GM23248 (cell line): ENCODE results near the gene CADPS2. TPM values are rescaled to one million over a fixed set of nuclear protein-coding genes. Genes with fewer than 3 reads are reported as not detected.

Experiments
- DNase-seq: peaks from one replicate; pipeline ENCODE4 v3.0.0-alpha.2; 2015
- H2AFZ ChIP-seq: fragments of 200-600 bp; sonication (generic); 2 replicates; pipeline ENCODE4 v1.6.1; 2016; ENCODE audit warnings: antibody characterized with exemption
- H3F3A ChIP-seq: fragments of 200-600 bp; sonication (generic); 2 replicates; pipeline ENCODE4 v1.6.1; 2016; ENCODE audit warnings: mild to moderate bottlenecking, antibody characterized with exemption, mixed run types; ENCODE audit not compliant: insufficient read depth
- H3K27ac ChIP-seq: fragments of 200-600 bp; sonication (generic); 2 replicates; pipeline ENCODE4 v1.5.1; 2016; ENCODE audit warnings: mild to moderate bottlenecking
- H3K27me3 ChIP-seq: fragments of 200-600 bp; sonication (generic); replicated peaks from 2 replicates; pipeline ENCODE4 v1.6.1; 2016; ENCODE audit warnings: mild to moderate bottlenecking; ENCODE audit not compliant: insufficient read depth
- H3K36me3 ChIP-seq: fragments of 200-600 bp; sonication (generic); 2 replicates; pipeline ENCODE4 v1.6.1; 2016; ENCODE audit warnings: low read depth, mild to moderate bottlenecking
- H3K4me1 ChIP-seq: fragments of 200-600 bp; sonication (generic); 2 replicates; pipeline ENCODE4 v1.6.1; 2016; ENCODE audit warnings: mild to moderate bottlenecking; ENCODE audit not compliant: insufficient read depth
- H3K4me2 ChIP-seq: fragments of 200-600 bp; sonication (generic); one replicate; pipeline ENCODE4 v1.6.1; 2016; ENCODE audit warnings: mild to moderate bottlenecking; ENCODE audit not compliant: unreplicated experiment
- H3K4me3 ChIP-seq: fragments of 200-600 bp; sonication (generic); 2 replicates; pipeline ENCODE4 v1.5.1; 2016; ENCODE audit warnings: mild to moderate bottlenecking
- H3K79me2 ChIP-seq: fragments of 200-600 bp; sonication (generic); 2 replicates; pipeline ENCODE4 v1.6.1; 2016; ENCODE audit warnings: mild to moderate bottlenecking; ENCODE audit not compliant: insufficient read depth
- H3K9ac ChIP-seq: fragments of 200-600 bp; sonication (generic); 2 replicates; pipeline ENCODE4 v1.6.1; 2016; ENCODE audit warnings: mild to moderate bottlenecking
- H3K9me2 ChIP-seq: fragments of 200-600 bp; sonication (generic); 2 replicates; pipeline ENCODE4 v1.6.1; 2016; ENCODE audit warnings: mixed run types, mild to moderate bottlenecking, moderate library complexity; ENCODE audit not compliant: insufficient read depth
- H3K9me3 ChIP-seq: fragments of 200-600 bp; sonication (generic); one replicate; pipeline ENCODE4 v1.6.1; 2017; ENCODE audit warnings: low read depth
- H4K20me1 ChIP-seq: fragments of 200-600 bp; sonication (generic); 2 replicates; pipeline ENCODE4 v1.6.0; 2016; ENCODE audit not compliant: insufficient read depth
- EZH2 ChIP-seq: fragments of 200-600 bp; sonication (generic); IDR thresholded peaks from 2 replicates; pipeline ENCODE4 v1.6.1; 2018; ENCODE audit warnings: antibody characterized with exemption, mild to moderate bottlenecking; ENCODE audit not compliant: insufficient read depth, poor library complexity, severe bottlenecking
- EZH2phosphoT487 ChIP-seq: fragments of 200-600 bp; sonication (generic); IDR thresholded peaks from 2 replicates; pipeline ENCODE4 v1.6.1; 2018; ENCODE audit warnings: antibody characterized with exemption, moderate library complexity, mild to moderate bottlenecking, low read depth; ENCODE audit not compliant: insufficient read depth
- WGBS, 2 experiments: methylation state at CpG; one replicate each; pipeline ENCODE4 v1.1.6; 2015 to 2017; ENCODE audit warnings: low lambda C conversion rate in 2 of 2, low coverage in 1 of 2; ENCODE audit errors: missing lambda C conversion rate in 2 of 2; 5-methylcytosine and 5-hydroxymethylcytosine counted together
- in situ Hi-C: fragments of 300-500 bp; cut with MboI; formaldehyde crosslinking; loops from 2 replicates; pipeline ENCODE4 v1.15.0; 2020
- polyA plus RNA-seq: library from polyadenylated mRNA; unstranded; fragments of >200 nt; fragmentation: Nextera tagmentation; extraction: Ambion mirVana; gene quantifications from 2 replicates; pipeline ENCODE4 v1.2.1, GENCODE V29; 2016
- total RNA-seq: library from RNA; depleted of rRNA; stranded (reverse); fragments of >200 nt; shearing (Covaris generic); gene quantifications from 2 replicates; pipeline ENCODE4 v1.2.3, GENCODE V29; 2014

The CADPS2 gene
- total and polyA plus RNA-seq, 2 experiments from 2014 or later: 0.06 to 0.43 TPM

- no peak for DNase-seq
- WGBS, 2 experiments: 43 to 46% methylated on average over 6 of the region's 6 CpGs
- Histone ChIP-seq H3K4me2 (no peak overlapping the region), H3K36me3 (no peaks in the 10 kb centered on the region), H3K27me3 (no peaks in the 10 kb centered on the region), H3K79me2 (no peaks in the 10 kb centered on the region), H3K9me3 (no peaks in the 10 kb centered on the region), H3K27ac (no peak overlapping the region), H3K4me1 (no peaks in the 10 kb centered on the region), H2AFZ (no peak overlapping the region), H3K9ac (no peak overlapping the region), H3K4me3 (no peak overlapping the region), H3K9me2 (no peaks in the 10 kb centered on the region), H4K20me1 (no peaks in the 10 kb centered on the region), H3F3A (no peaks in the 10 kb centered on the region)
- TF ChIP-seq EZH2phosphoT487 (no peak), EZH2 (no peak)
- in situ Hi-C loops: no loop called here
These were observed 168.7 kb downstream of the CADPS2 start for GRCh38 chr7:122717356-122718089.

GRCh38 chr7:122715183-122715582, 171.1 kb downstream of the CADPS2 start:
- no peak overlapping the region for H3K9ac ChIP-seq
- no peaks in the 10 kb centered on the region for H3K9me2 ChIP-seq
- H3K4me3 ChIP-seq: no peak overlapping the region
- 23 to 31% methylated on average over 3 of the region's 3 CpGs for WGBS, 2 experiments
- TF ChIP-seq EZH2 (no peak), EZH2phosphoT487 (no peak)
- no peak for DNase-seq
- H2AFZ ChIP-seq: no peak overlapping the region
- H3K27ac ChIP-seq: no peak overlapping the region
- no peaks in the 10 kb centered on the region for H3K27me3 ChIP-seq
- no peaks in the 10 kb centered on the region for H3F3A ChIP-seq
- H3K9me3 ChIP-seq: no peaks in the 10 kb centered on the region
- no peaks in the 10 kb centered on the region for H4K20me1 ChIP-seq
- no peaks in the 10 kb centered on the region for H3K79me2 ChIP-seq
- in situ Hi-C loops: no loop called here
- H3K4me1 ChIP-seq: no peaks in the 10 kb centered on the region
- H3K36me3 ChIP-seq: no peaks in the 10 kb centered on the region
- no peak overlapping the region for H3K4me2 ChIP-seq

- no peak for DNase-seq
- H3K4me2 ChIP-seq: no peak overlapping the region
- no peak for TF ChIP-seq EZH2
- no peak for TF ChIP-seq EZH2phosphoT487
- H3K4me1 ChIP-seq: no peaks in the 10 kb centered on the region
- H3K36me3 ChIP-seq: no peaks in the 10 kb centered on the region
- no peak overlapping the region for H3K9ac ChIP-seq
- no peaks in the 10 kb centered on the region for H3K9me3 ChIP-seq
- H2AFZ ChIP-seq: no peak overlapping the region
- H3K79me2 ChIP-seq: no peaks in the 10 kb centered on the region
- no peak overlapping the region for H3K4me3 ChIP-seq
- no peak overlapping the region for H3K27ac ChIP-seq
- no peaks in the 10 kb centered on the region for H3K27me3 ChIP-seq
- H4K20me1 ChIP-seq: no peaks in the 10 kb centered on the region
- 2 to 7% methylated on average over 1 of the region's 1 CpG for WGBS, 2 experiments
- H3F3A ChIP-seq: no peaks in the 10 kb centered on the region
- no peaks in the 10 kb centered on the region for H3K9me2 ChIP-seq
- in situ Hi-C loops: no loop called here
These were observed 175.3 kb downstream of the CADPS2 start for GRCh38 chr7:122710916-122711315.

- H3K27me3 ChIP-seq: no peaks in the 10 kb centered on the region
- no peak for DNase-seq
- H3K36me3 ChIP-seq: no peaks in the 10 kb centered on the region
- no peaks in the 10 kb centered on the region for H4K20me1 ChIP-seq
- H3F3A ChIP-seq: no peaks in the 10 kb centered on the region
- no peak overlapping the region for H3K9ac ChIP-seq
- H2AFZ ChIP-seq: no peak overlapping the region
- 23 to 27% methylated on average over 6 to 7 of the region's 7 CpGs for whole genome bisulfite sequencing, 2 experiments
- no peak overlapping the region for H3K4me3 ChIP-seq
- no peaks in the 10 kb centered on the region for H3K9me3 ChIP-seq
- H3K4me1 ChIP-seq: no peaks in the 10 kb centered on the region
- in situ Hi-C loops: no loop called here
- H3K9me2 ChIP-seq: no peaks in the 10 kb centered on the region
- H3K4me2 ChIP-seq: no peak overlapping the region
- TF ChIP-seq EZH2 (no peak), EZH2phosphoT487 (no peak)
- H3K27ac ChIP-seq: no peak overlapping the region
- H3K79me2 ChIP-seq: no peaks in the 10 kb centered on the region
These were observed 176.2 kb downstream of the CADPS2 start for GRCh38 chr7:122709930-122710646.
